Astrocyte of the cerebellum (primary cell): Measurements from ENCODE around the gene LASP1.
A peak's percentile ranks its signal among the peaks of the same experiment; 100 is the strongest.

ENCODE experiments used
- DNase-seq: peaks from one replicate; pipeline ENCODE4 v3.0.0-alpha.2; 2011; ENCODE audit warnings: low read depth
- H3K4me3 ChIP-seq: 2 replicates; pipeline ENCODE4 v1.5.1; 2011; ENCODE audit warnings: mild to moderate bottlenecking, low read depth, low read length, moderate library complexity
- CTCF ChIP-seq: IDR thresholded peaks from 2 replicates; pipeline ENCODE4 v1.5.1; 2012; ENCODE audit warnings: low read length, low read depth, moderate library complexity, mild to moderate bottlenecking; ENCODE audit errors: missing control alignments
- in situ Hi-C: cut with HindIII; loops from 2 replicates; pipeline ENCODE4 v1.10.0; 2017; ENCODE audit warnings: low sequenced_read_pairs

Gene LASP1

GRCh38 chr17:38918916-38919315, 49.1 kb downstream of the LASP1 start:
- DNase-seq = no peak

GRCh38 chr17:38919316-38920078, 49.6 kb downstream of the LASP1 start:
- H3K4me3 ChIP-seq = no peak overlapping the region
- in situ Hi-C loops = no loop called here
- TF ChIP-seq CTCF = no peak
- no peak for DNase-seq

More at GRCh38 chr17:38918916-38919315, 49.1 kb downstream of the LASP1 start:
- no peak for TF ChIP-seq CTCF
- no peak overlapping the region for H3K4me3 ChIP-seq
- in situ Hi-C loops = no loop called here

GRCh38 chr17:38920374-38921291, 50.8 kb downstream of the LASP1 start:
- in situ Hi-C loops = no loop called here
- H3K4me3 ChIP-seq = no peak overlapping the region
- TF ChIP-seq CTCF = no peak

GRCh38 chr17:38921756-38922411, 52.0 kb downstream of the LASP1 start:
- DNase-seq = no peak
- H3K4me3 ChIP-seq = no peak overlapping the region
- in situ Hi-C loops = no loop called here
- TF ChIP-seq CTCF = no peak

More at GRCh38 chr17:38920374-38921291, 50.8 kb downstream of the LASP1 start:
- no peak for DNase-seq

- peak; percentile 71 for DNase-seq
- in situ Hi-C loops = no loop called here
- H3K4me3 ChIP-seq = no peak overlapping the region
- TF ChIP-seq CTCF = no peak
Measured at GRCh38 chr17:38922538-38923297, 52.9 kb downstream of the LASP1 start.
